ENCODE data around the gene EIF4E. TPM values are rescaled to one million over a fixed set of nuclear protein-coding genes. Genes with fewer than 3 reads are reported as not detected.

EIF4E gene
- total RNA-seq, 1 experiment from 2014 or later = 104 TPM

GRCh38 chr4:98908182-98908581, 20.8 kb downstream of the EIF4E start:
- no peaks in the 10 kb centered on the region for H3K9me3 Mint-ChIP-seq (ENCODE audit: unreplicated experiment)
- TF ChIP-seq CTCF (IDR thresholded peaks at IDR 0.05; ENCODE audit: unreplicated experiment) = no peak
- POLR2A ChIA-PET = interaction anchor here (6.5 kb wide), 1 partner anchor 20 kb away, joined by 29 read pairs; the partner anchor contains the start of gene EIF4E
- H3K27me3 Mint-ChIP-seq (ENCODE audit: insufficient read depth, unreplicated experiment) = no peaks in the 10 kb centered on the region
- DNase-seq (ENCODE audit: unreplicated experiment) = no peak
- CTCF ChIA-PET = interaction anchor here (0.9 kb wide), 1 partner anchor 25 kb away, joined by 4 read pairs; no protein-coding TSS in a partner anchor
- no TSS peak for BruUV-seq (replicated peaks)
- intact Hi-C loops (cut with micrococcal nuclease) = no loop called here
- peaks cover 7% of the 10 kb centered on the region for H3K36me3 Mint-ChIP-seq (ENCODE audit: insufficient read depth, unreplicated experiment)
- H3K4me3 Mint-ChIP-seq (ENCODE audit: unreplicated experiment) = no peak overlapping the region
- H3K27ac Mint-ChIP-seq (ENCODE audit: low read depth, unreplicated experiment) = peak overlapping the region; percentile 74
- peaks cover 36% of the 10 kb centered on the region for H3K4me1 Mint-ChIP-seq (ENCODE audit: insufficient read depth, unreplicated experiment)

- Mint-ChIP-seq H3K27ac (ENCODE audit: low read depth, unreplicated experiment) (no peak overlapping the region), H3K27me3 (ENCODE audit: insufficient read depth, unreplicated experiment) (no peaks in the 10 kb centered on the region), H3K4me1 (ENCODE audit: insufficient read depth, unreplicated experiment) (peaks cover 38% of the 10 kb centered on the region), H3K4me3 (ENCODE audit: unreplicated experiment) (no peak overlapping the region), H3K9me3 (ENCODE audit: unreplicated experiment) (no peaks in the 10 kb centered on the region), H3K36me3 (ENCODE audit: insufficient read depth, unreplicated experiment) (peaks cover 26% of the 10 kb centered on the region)
- ChIA-PET CTCF (interaction anchor here (0.7 to 1.3 kb wide), 2 partner anchors 9 to 24 kb away, joined by 3 to 6 read pairs; no protein-coding TSS in a partner anchor), POLR2A (interaction anchor here (0.7 to 6.5 kb wide), 2 partner anchors 23 to 751 kb away, joined by 3 to 29 read pairs; partner anchors contain the start of gene EIF4E)
- no TSS peak for BruUV-seq (replicated peaks)
- intact Hi-C loops (cut with micrococcal nuclease) = no loop called here
- no peak for TF ChIP-seq CTCF (IDR thresholded peaks at IDR 0.05; ENCODE audit: unreplicated experiment)
- DNase-seq (ENCODE audit: unreplicated experiment) = no peak
Observed at GRCh38 chr4:98905839-98906238, 23.1 kb downstream of the EIF4E start.

- H3K36me3 Mint-ChIP-seq (ENCODE audit: insufficient read depth, unreplicated experiment) = peaks cover 31% of the 10 kb centered on the region
- ChIA-PET POLR2A (interaction anchor here (0.6 to 6.5 kb wide), 3 partner anchors 23 to 750 kb away, joined by 3 to 29 read pairs (median 3); partner anchors contain the start of genes EIF4E and RAP1GDS1), CTCF (interaction anchor here (0.6 to 1.3 kb wide), 4 partner anchors 10 to 826 kb away, joined by 3 to 6 read pairs (median 4); no protein-coding TSS in a partner anchor)
- DNase-seq (ENCODE audit: unreplicated experiment) = no peak
- BruUV-seq (replicated peaks) = no TSS peak
- no peak for TF ChIP-seq CTCF (IDR thresholded peaks at IDR 0.05; ENCODE audit: unreplicated experiment)
- H3K27me3 Mint-ChIP-seq (ENCODE audit: insufficient read depth, unreplicated experiment) = no peaks in the 10 kb centered on the region
- no peak overlapping the region for H3K4me3 Mint-ChIP-seq (ENCODE audit: unreplicated experiment)
- H3K9me3 Mint-ChIP-seq (ENCODE audit: unreplicated experiment) = no peaks in the 10 kb centered on the region
- peaks cover 42% of the 10 kb centered on the region for H3K4me1 Mint-ChIP-seq (ENCODE audit: insufficient read depth, unreplicated experiment)
- intact Hi-C loops (cut with micrococcal nuclease) = no loop called here
- H3K27ac Mint-ChIP-seq (ENCODE audit: low read depth, unreplicated experiment) = no peak overlapping the region
Observed at GRCh38 chr4:98905297-98905696, 23.6 kb downstream of the EIF4E start.

- TF ChIP-seq CTCF (IDR thresholded peaks at IDR 0.05; ENCODE audit: unreplicated experiment) = no peak
- no peaks in the 10 kb centered on the region for H3K9me3 Mint-ChIP-seq (ENCODE audit: unreplicated experiment)
- DNase-seq (ENCODE audit: unreplicated experiment) = no peak
- H3K27me3 Mint-ChIP-seq (ENCODE audit: insufficient read depth, unreplicated experiment) = no peaks in the 10 kb centered on the region
- ChIA-PET POLR2A (interaction anchor here (1.4 kb wide), 1 partner anchor 17 kb away, joined by 4 read pairs; no protein-coding TSS in a partner anchor), CTCF (interaction anchor here (0.7 to 1.3 kb wide), 2 partner anchors 10 to 348 kb away, joined by 3 to 5 read pairs; no protein-coding TSS in a partner anchor)
- H3K36me3 Mint-ChIP-seq (ENCODE audit: insufficient read depth, unreplicated experiment) = peaks cover 36% of the 10 kb centered on the region
- no TSS peak for BruUV-seq (replicated peaks)
- intact Hi-C loops (cut with micrococcal nuclease) = no loop called here
- peaks cover 30% of the 10 kb centered on the region for H3K4me1 Mint-ChIP-seq (ENCODE audit: insufficient read depth, unreplicated experiment)
- H3K27ac Mint-ChIP-seq (ENCODE audit: low read depth, unreplicated experiment) = no peak overlapping the region
- H3K4me3 Mint-ChIP-seq (ENCODE audit: unreplicated experiment) = no peak overlapping the region
Observed at GRCh38 chr4:98903963-98904362, 25.0 kb downstream of the EIF4E start.

Data from MCF 10A (cell line).